Smooth muscle cell (in vitro differentiated cells): ENCODE data around the gene AADAT. TPM values are rescaled to one million over a fixed set of nuclear protein-coding genes. Genes with fewer than 3 reads are reported as not detected.
"Not testable (repeated sequence)": the region's sequence is repeated elsewhere in the genome, so short reads cannot be mapped to it uniquely, and the experiment has no call there.

Experiments
- DNase-seq: peaks from one replicate; lab custom pipeline; 2025; ENCODE audit not compliant: unreplicated experiment; lab: John Stamatoyannopoulos, UW
- H2AFZ ChIP-seq: fragments of 200-600 bp; sonication (generic); 2 replicates; pipeline ENCODE4 v1.6.0; 2016; ENCODE audit warnings: antibody characterized with exemption, low read depth, mild to moderate bottlenecking
- H3F3A ChIP-seq: fragments of 200-600 bp; sonication (generic); 2 replicates; pipeline ENCODE4 v1.6.0; 2017; ENCODE audit warnings: antibody characterized with exemption, low read depth
- H3K27ac ChIP-seq: fragments of 200-600 bp; sonication (generic); 2 replicates; pipeline ENCODE4 v1.5.1; 2016; ENCODE audit warnings: low read depth, mild to moderate bottlenecking
- H3K27me3 ChIP-seq: fragments of 200-600 bp; sonication (generic); 2 replicates; pipeline ENCODE4 v1.6.1; 2016; ENCODE audit warnings: low read depth, mild to moderate bottlenecking
- H3K36me3 ChIP-seq: fragments of 200-600 bp; sonication (generic); 2 replicates; pipeline ENCODE4 v1.5.1; 2016; ENCODE audit warnings: low read depth
- H3K4me1 ChIP-seq: fragments of 200-600 bp; sonication (generic); 2 replicates; pipeline ENCODE4 v1.5.1; 2016; ENCODE audit warnings: low read depth
- H3K4me2 ChIP-seq: fragments of 200-600 bp; sonication (generic); 2 replicates; pipeline ENCODE4 v1.6.0; 2016; ENCODE audit warnings: mild to moderate bottlenecking
- H3K4me3 ChIP-seq: fragments of 200-600 bp; sonication (generic); 2 replicates; pipeline ENCODE4 v1.5.1; 2016; ENCODE audit warnings: mild to moderate bottlenecking
- H3K79me2 ChIP-seq: fragments of 200-600 bp; sonication (generic); 2 replicates; pipeline ENCODE4 v1.6.0; 2016; ENCODE audit warnings: low read depth, mild to moderate bottlenecking
- H3K9ac ChIP-seq: fragments of 200-600 bp; sonication (generic); 2 replicates; pipeline ENCODE4 v1.6.0; 2016; ENCODE audit warnings: low read depth
- H3K9me3 ChIP-seq: fragments of 200-600 bp; sonication (generic); replicated peaks from 2 replicates; pipeline ENCODE4 v1.5.1; 2016; ENCODE audit warnings: low read depth
- H4K20me1 ChIP-seq: fragments of 200-600 bp; sonication (generic); 2 replicates; pipeline ENCODE4 v1.6.0; 2016; ENCODE audit warnings: low read depth
- WGBS: methylation state at CpG from one replicate; pipeline ENCODE4 v1.1.7; 2016; ENCODE audit warnings: low lambda C conversion rate; 5-methylcytosine and 5-hydroxymethylcytosine counted together
- polyA plus RNA-seq: library from polyadenylated mRNA; unstranded; fragments of >200 nt; fragmentation: Nextera tagmentation; extraction: Ambion mirVana; gene quantifications from 2 replicates; pipeline ENCODE4 v1.2.1, GENCODE V29; 2016
- total RNA-seq: library from RNA; depleted of rRNA; stranded (reverse); fragments of >200 nt; gene quantifications from 2 replicates; pipeline ENCODE4 v1.2.3, GENCODE V29; 2014
- TF ChIP-seq, protein P1 (sequence below): fragments of 200-600 bp; sonication (generic); IDR thresholded peaks from 2 replicates; pipeline ENCODE4 v1.5.1; 2017; ENCODE audit warnings: borderline replicate concordance, mild to moderate bottlenecking, antibody characterized with exemption; ENCODE audit not compliant: insufficient read depth, poor library complexity, severe bottlenecking

AADAT gene
- total and polyA plus RNA-seq, 2 experiments from 2014 or later = 13.4 to 18.8 TPM

DNA sequence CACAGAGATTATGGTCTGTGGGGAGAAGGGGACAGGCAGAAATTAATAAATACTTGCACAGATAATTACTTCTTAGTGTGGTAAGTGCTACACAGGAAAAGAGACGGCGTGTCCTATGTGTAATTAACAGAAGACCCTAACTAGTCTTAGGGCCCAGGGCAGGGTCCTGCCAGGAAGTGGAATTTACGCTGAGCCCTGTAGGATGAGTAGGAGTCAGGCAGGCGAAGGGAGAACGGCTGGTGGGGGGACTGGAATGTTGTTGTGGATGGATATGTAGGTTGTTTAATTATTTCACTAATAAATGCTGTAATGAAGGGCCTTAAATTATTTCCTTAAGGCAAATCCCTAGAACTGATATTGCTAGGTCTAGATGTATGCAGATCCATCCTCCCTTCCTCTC is 36.8 kb downstream of the AADAT start:
- Histone ChIP-seq H2AFZ (no peak overlapping the region), H3K9ac (no peak overlapping the region), H3K27me3 (no peaks in the 10 kb centered on the region), H3K79me2 (no peaks in the 10 kb centered on the region), H3K27ac (no peak overlapping the region), H3K4me3 (no peak overlapping the region), H4K20me1 (no peaks in the 10 kb centered on the region), H3K4me1 (no peaks in the 10 kb centered on the region), H3F3A (no peaks in the 10 kb centered on the region), H3K9me3 (no peaks in the 10 kb centered on the region), H3K36me3 (no peaks in the 10 kb centered on the region), H3K4me2 (no peak overlapping the region)
- TF ChIP-seq, protein P1, sequence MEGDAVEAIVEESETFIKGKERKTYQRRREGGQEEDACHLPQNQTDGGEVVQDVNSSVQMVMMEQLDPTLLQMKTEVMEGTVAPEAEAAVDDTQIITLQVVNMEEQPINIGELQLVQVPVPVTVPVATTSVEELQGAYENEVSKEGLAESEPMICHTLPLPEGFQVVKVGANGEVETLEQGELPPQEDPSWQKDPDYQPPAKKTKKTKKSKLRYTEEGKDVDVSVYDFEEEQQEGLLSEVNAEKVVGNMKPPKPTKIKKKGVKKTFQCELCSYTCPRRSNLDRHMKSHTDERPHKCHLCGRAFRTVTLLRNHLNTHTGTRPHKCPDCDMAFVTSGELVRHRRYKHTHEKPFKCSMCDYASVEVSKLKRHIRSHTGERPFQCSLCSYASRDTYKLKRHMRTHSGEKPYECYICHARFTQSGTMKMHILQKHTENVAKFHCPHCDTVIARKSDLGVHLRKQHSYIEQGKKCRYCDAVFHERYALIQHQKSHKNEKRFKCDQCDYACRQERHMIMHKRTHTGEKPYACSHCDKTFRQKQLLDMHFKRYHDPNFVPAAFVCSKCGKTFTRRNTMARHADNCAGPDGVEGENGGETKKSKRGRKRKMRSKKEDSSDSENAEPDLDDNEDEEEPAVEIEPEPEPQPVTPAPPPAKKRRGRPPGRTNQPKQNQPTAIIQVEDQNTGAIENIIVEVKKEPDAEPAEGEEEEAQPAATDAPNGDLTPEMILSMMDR = no peak
- DNase-seq = no peak
- WGBS = 77% methylated on average over 5 of the region's 5 CpGs

DNA sequence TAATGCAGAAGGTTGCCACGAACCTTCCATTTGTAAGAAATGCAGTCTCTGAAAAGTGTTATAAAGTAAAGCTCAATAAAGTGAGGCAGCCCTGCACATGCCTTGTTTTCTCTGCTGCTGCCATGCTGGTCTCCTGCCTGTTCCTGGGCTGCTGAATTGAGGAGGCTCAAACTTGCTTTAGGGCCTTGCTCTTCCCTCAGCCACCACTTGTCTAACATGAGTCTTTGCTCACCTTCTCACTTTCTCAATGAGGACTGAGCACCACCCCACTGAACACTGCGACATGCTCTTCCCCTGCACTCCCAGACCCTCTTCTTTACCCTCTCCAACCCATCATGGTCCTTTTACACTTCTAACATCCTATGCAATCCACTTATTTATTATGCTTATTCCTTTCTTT is 38.4 kb downstream of the AADAT start:
- Histone ChIP-seq H2AFZ (no peak overlapping the region), H3K79me2 (no peaks in the 10 kb centered on the region), H3K4me1 (no peaks in the 10 kb centered on the region), H3K9ac (no peak overlapping the region), H3K9me3 (no peaks in the 10 kb centered on the region), H3K27ac (no peak overlapping the region), H3K4me3 (no peak overlapping the region), H4K20me1 (no peaks in the 10 kb centered on the region), H3K36me3 (no peaks in the 10 kb centered on the region), H3K4me2 (no peak overlapping the region), H3K27me3 (no peaks in the 10 kb centered on the region), H3F3A (no peaks in the 10 kb centered on the region)
- WGBS = 94% methylated on average over 2 of the region's 2 CpGs
- DNase-seq = no peak
- TF ChIP-seq, protein P1 = no peak

DNA sequence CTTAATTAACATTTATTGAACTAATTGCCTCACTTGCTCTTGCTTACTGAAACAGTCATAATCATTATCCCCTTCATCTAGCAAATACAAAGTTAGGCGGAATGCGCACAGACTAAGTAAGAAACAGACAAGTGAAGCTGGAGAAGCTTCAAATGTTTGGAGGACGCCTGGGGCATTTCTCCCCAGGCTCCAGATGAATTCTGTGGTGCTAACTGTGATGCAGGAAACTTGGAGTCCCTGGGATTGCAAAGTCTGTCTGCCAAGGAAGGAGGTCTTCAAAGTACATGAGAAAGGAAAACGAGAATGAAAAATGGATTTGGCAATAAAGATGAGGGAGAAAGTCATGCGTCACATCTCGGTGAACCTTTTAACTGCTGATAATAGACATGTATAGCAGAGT is 40.0 kb downstream of the AADAT start:
- DNase-seq = no peak
- Histone ChIP-seq H2AFZ (no peak overlapping the region), H3K4me2 (no peak overlapping the region), H3K4me1 (no peaks in the 10 kb centered on the region), H3K27ac (no peak overlapping the region), H3K9ac (no peak overlapping the region), H3F3A (no peaks in the 10 kb centered on the region), H3K9me3 (no peaks in the 10 kb centered on the region), H3K79me2 (no peaks in the 10 kb centered on the region), H3K36me3 (no peaks in the 10 kb centered on the region), H4K20me1 (no peaks in the 10 kb centered on the region), H3K4me3 (no peak overlapping the region), H3K27me3 (no peaks in the 10 kb centered on the region)
- TF ChIP-seq, protein P1 = no peak
- WGBS = 83% methylated on average over 6 of the region's 6 CpGs

DNA sequence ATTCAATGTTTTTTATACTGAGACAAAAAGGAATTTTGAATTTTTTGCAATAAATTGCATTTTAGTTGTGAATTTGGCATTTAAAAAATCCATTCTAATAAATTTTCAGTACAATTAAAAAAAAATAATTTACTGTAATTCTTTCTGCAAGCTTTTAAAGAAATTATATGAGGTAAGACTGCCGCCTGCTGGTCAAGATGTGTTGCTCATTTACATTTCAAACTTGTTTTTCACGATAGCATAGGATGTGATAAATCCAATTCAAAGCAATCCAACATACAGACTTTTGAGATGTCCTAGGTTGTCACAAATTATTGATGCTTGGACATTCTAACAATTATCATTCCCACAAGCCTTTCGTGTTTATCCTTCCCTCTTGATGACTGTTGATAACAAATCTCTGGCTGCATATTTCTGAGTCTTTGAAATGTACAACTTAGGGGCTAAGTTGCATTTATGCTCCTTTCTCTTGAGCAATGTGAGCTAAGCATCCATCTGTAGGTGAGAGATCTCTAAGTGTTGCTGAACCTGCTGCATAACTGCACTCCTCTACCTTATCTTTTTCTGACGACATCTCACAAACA is 41.9 kb downstream of the AADAT start:
- H3K79me2 ChIP-seq = no peaks in the 10 kb centered on the region
- no peak overlapping the region for H2AFZ ChIP-seq
- 28% methylated on average over 4 of the region's 4 CpGs for WGBS
- H3K4me2 ChIP-seq = no peak overlapping the region
- H3K27ac ChIP-seq = no peak overlapping the region
- TF ChIP-seq, protein P1 = peak; percentile 81
- no peaks in the 10 kb centered on the region for H3K9me3 ChIP-seq
- H3K27me3 ChIP-seq = no peaks in the 10 kb centered on the region
- no peaks in the 10 kb centered on the region for H3K4me1 ChIP-seq
- no peaks in the 10 kb centered on the region for H4K20me1 ChIP-seq
- no peak for DNase-seq
- no peak overlapping the region for H3K9ac ChIP-seq
- H3K36me3 ChIP-seq = no peaks in the 10 kb centered on the region
- H3K4me3 ChIP-seq = no peak overlapping the region
- H3F3A ChIP-seq = no peaks in the 10 kb centered on the region

DNA sequence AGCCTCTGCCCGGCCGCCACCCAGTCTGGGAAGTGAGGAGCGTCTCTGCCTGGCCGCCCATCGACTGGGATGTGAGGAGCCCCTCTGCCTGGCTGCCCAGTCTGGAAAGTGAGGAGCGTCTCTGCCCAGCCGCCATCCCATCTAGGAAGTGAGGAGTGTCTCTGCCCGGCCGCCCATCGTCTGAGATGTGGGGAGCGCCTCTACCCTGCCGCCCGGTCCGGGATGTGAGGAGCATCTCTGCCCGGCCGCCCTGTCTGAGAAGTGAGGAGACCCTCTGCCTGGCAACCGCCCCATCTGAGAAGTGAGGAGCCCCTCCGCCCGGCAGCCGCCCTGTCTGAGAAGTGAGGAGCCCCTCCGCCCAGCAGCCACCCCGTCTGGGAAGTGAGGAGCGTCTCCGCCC is 43.6 kb downstream of the AADAT start:
- H3K27me3 ChIP-seq, H3K27ac ChIP-seq, H3K9me3 ChIP-seq, H3K4me2 ChIP-seq, H3K4me3 ChIP-seq, H3K79me2 ChIP-seq, H3K4me1 ChIP-seq, H3K9ac ChIP-seq, H4K20me1 ChIP-seq, H2AFZ ChIP-seq, H3K36me3 ChIP-seq, H3F3A ChIP-seq, DNase-seq: not testable (repeated sequence)
- WGBS = 99% methylated on average over 20 of the region's 24 CpGs
